Psoas muscle (tissue), 8 donors: ENCODE results near the gene PPP4R4. TPM values are rescaled to one million over a fixed set of nuclear protein-coding genes. Genes with fewer than 3 reads are reported as not detected.
"Not testable (repeated sequence)": the region's sequence is repeated elsewhere in the genome, so short reads cannot be mapped to it uniquely, and the experiment has no call there.

Experiments
- ATAC-seq, 4 donors: fragments of 200-7000 bp; cut with Tn5 transposase; one replicate each; pipeline ENCODE4 v1.9.1; 2020; ENCODE audit warnings: moderate library complexity in 3 of 4, mild to moderate bottlenecking in 2 of 4
- DNase-seq, 2 donors: peaks; one replicate each; pipeline ENCODE4 v3.0.0-alpha.2; 2020
- H3K27ac ChIP-seq: fragments of 200-600 bp; one replicate; pipeline ENCODE4 v1.8.0; 2022
- H3K27me3 ChIP-seq, 3 donors: fragments of 200-600 bp in 1 of 3; one replicate each; pipeline versions ENCODE4 v1.6.1 to v1.8.0; 2013 to 2022; ENCODE audit warnings: low read length in 2 of 3, mild to moderate bottlenecking in 2 of 3, moderate library complexity in 1 of 3; ENCODE audit not compliant: insufficient read depth in 3 of 3
- H3K36me3 ChIP-seq, 2 donors: fragments of 200-600 bp in 1 of 2; one replicate each; pipeline versions ENCODE4 v1.6.1 to v1.8.0; 2013 to 2022; ENCODE audit warnings: low read depth in 1 of 2, mild to moderate bottlenecking in 1 of 2, moderate library complexity in 1 of 2; ENCODE audit not compliant: insufficient read depth in 1 of 2
- H3K4me1 ChIP-seq: fragments of 200-600 bp; one replicate; pipeline ENCODE4 v1.8.0; 2022
- H3K4me3 ChIP-seq: fragments of 200-600 bp; one replicate; pipeline ENCODE4 v1.8.0; 2022; ENCODE audit warnings: mild to moderate bottlenecking
- H3K9me3 ChIP-seq: fragments of 200-600 bp; one replicate; pipeline ENCODE4 v1.8.0; 2022
- WGBS, 3 donors: extraction: QIAGEN DNeasy Blood & Tissue Kit; methylation state at CpG; one replicate each; pipeline versions ENCODE4 v1.1.6 to v1.1.7; 2013; 5-methylcytosine and 5-hydroxymethylcytosine counted together
- intact Hi-C, 2 donors: fragments of 100-400 bp; cut with DNase I; formaldehyde crosslinking; loops; one replicate each; pipeline versions ENCODE4 v1.11.0 to v1.14.2; 2022
- polyA plus RNA-seq, 3 donors: library from polyadenylated mRNA; stranded (reverse); fragments of 200-250 nt; gene quantifications; one replicate each; pipeline ENCODE4 v1.2.3, GENCODE V29; 2013
- total RNA-seq, 4 donors: library from RNA; stranded (reverse); fragmentation: NEBNext Ultra II Directional in 2 of 4; extraction: Animal tissue kit (Norgen Biotek cat#: 25700) in 2 of 4; gene quantifications; one replicate each; pipeline versions ENCODE4 v1.2.1 to v1.2.4, GENCODE V29; 2021 to 2023
- TF ChIP-seq, protein P1 (sequence below): fragments of 200-600 bp; IDR thresholded peaks from one replicate; pipeline ENCODE4 v1.8.0; 2022; ENCODE audit warnings: antibody characterized with exemption
- donor health status: healthy with polysubstance abuse.
- donor health status: DM: no; HTN: no; CAD: no; lungs with moderate emphysema.
- donor health status: Bipolar disorder and iron deficiency.
- donor health status: healthy.
- donor health status: DM: yes; HTN: yes; CAD: no.
- donor health status: DM: no; HTN: no; CAD: no.
- donor health status: DM: no; HTN: no; CAD: no.
- donor health status: DM: yes; HTN: yes; CAD: no.

PPP4R4 gene
- total and polyA plus RNA-seq, 7 donors = 0.01 to 0.73 (median 0.19) TPM; not detected in 1

- Histone ChIP-seq H3K27me3 (peaks cover 0 to 7% (median 0%) of the 10 kb centered on the region in 3 donors), H3K27ac (no peak overlapping the region), H3K4me1 (no peaks in the 10 kb centered on the region), H3K9me3 (no peaks in the 10 kb centered on the region), H3K36me3 (no peaks in the 10 kb centered on the region), H3K4me3 (no peak overlapping the region)
- WGBS, 3 donors = 64 to 73% (median 66%) methylated on average over 9 of the region's 9 CpGs
- DNase-seq = no peak
- intact Hi-C loops = no loop called here
- no peak for ATAC-seq
- TF ChIP-seq, protein P1, sequence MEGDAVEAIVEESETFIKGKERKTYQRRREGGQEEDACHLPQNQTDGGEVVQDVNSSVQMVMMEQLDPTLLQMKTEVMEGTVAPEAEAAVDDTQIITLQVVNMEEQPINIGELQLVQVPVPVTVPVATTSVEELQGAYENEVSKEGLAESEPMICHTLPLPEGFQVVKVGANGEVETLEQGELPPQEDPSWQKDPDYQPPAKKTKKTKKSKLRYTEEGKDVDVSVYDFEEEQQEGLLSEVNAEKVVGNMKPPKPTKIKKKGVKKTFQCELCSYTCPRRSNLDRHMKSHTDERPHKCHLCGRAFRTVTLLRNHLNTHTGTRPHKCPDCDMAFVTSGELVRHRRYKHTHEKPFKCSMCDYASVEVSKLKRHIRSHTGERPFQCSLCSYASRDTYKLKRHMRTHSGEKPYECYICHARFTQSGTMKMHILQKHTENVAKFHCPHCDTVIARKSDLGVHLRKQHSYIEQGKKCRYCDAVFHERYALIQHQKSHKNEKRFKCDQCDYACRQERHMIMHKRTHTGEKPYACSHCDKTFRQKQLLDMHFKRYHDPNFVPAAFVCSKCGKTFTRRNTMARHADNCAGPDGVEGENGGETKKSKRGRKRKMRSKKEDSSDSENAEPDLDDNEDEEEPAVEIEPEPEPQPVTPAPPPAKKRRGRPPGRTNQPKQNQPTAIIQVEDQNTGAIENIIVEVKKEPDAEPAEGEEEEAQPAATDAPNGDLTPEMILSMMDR = no peak
Measured at GRCh38 chr14:94295360-94296180, 121.4 kb downstream of the PPP4R4 start.

DNA sequence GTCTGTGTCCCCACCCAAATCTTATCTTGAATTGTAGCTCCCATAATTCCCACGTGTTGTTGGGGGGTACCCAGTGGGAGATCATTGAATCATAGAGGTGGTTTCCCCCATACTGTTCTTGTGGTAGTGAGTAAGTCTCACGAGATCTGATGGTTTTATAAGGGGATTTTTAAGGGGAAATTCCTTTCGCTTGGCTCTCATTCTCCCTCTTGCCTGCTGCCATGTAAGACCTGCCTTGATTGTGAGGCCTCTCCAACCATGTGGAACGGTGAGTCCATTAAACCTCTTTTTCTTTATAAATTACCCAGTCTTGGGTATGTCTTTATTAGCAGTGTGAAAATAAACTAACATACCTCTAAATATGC is 122.0 kb downstream of the PPP4R4 start:
- H3K27me3 ChIP-seq, intact Hi-C loops: not testable (repeated sequence)

GRCh38 chr14:94298130-94298529 is 124.0 kb downstream of the PPP4R4 start:
- intact Hi-C loops = no loop called here
- TF ChIP-seq, protein P1 = no peak

More for the DNA sequence above, 122.0 kb downstream of the PPP4R4 start:
- not testable (repeated sequence) for H3K27ac ChIP-seq, H3K4me1 ChIP-seq, DNase-seq, H3K36me3 ChIP-seq, H3K9me3 ChIP-seq, H3K4me3 ChIP-seq, ATAC-seq
- WGBS, 3 donors = 65 to 67% (median 66%) methylated on average over 4 of the region's 4 CpGs

DNA sequence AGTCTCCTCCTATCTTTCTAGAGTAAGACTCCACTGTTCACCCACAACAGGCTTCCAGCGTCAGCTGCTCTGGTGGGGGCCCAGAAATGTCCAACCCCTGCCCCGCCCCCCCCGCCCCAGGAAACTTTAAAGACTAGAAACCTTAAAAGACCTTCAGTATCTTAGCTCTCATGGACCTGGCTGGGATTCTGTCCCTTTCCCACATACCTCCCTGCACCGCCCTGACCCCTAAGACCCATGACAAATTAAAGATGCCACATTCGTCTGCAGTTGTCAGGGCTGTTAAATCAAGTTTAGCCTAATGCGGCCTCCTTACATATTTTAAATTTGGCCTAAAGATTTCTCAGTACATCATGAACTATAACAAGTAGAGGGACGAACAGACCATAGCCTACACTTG is 129.0 kb downstream of the PPP4R4 start:
- TF ChIP-seq, protein P1 = no peak
- intact Hi-C loops = no loop called here
- Histone ChIP-seq H3K4me3 (no peak overlapping the region), H3K4me1 (no peaks in the 10 kb centered on the region), H3K27ac (no peak overlapping the region), H3K9me3 (no peaks in the 10 kb centered on the region), H3K27me3 (no peaks in the 10 kb centered on the region), H3K36me3 (no peaks in the 10 kb centered on the region)
- ATAC-seq = no peak
- no peak for DNase-seq
- WGBS, 3 donors = 44 to 58% (median 50%) methylated on average over 7 of the region's 7 CpGs

More at GRCh38 chr14:94298130-94298529, 124.0 kb downstream of the PPP4R4 start:
- no peak for ATAC-seq
- Histone ChIP-seq H3K27ac (no peak overlapping the region), H3K4me1 (no peaks in the 10 kb centered on the region), H3K36me3 (no peaks in the 10 kb centered on the region), H3K4me3 (no peak overlapping the region), H3K9me3 (no peaks in the 10 kb centered on the region), H3K27me3 (peaks cover 0 to 6% (median 0%) of the 10 kb centered on the region in 3 donors)
- WGBS, 3 donors = 91 to 95% (median 93%) methylated on average over 15 of the region's 15 CpGs
- DNase-seq = no peak

DNA sequence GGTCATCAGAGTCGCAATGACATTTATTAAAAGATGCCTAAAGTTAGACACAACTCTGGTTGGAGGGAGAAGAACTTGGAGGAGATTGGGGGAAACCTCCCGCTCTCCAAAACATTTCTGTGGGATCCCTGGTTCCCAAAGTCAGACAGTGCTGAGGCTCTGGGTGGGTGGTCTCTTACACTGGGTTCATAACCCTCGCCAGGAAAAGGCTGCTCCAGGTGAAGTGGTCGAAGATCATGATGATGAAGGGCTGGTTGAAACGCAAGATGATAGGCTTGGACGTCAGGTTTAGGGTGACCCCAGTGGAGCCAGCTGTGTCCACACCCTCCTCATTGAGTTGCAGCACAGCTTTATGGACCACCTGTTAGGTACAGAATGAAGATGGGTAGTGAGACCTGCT is 130.1 kb downstream of the PPP4R4 start:
- intact Hi-C loops = no loop called here
- WGBS, 3 donors = 78 to 84% (median 79%) methylated on average over 6 of the region's 6 CpGs

More for the DNA sequence above, 130.1 kb downstream of the PPP4R4 start:
- ATAC-seq = no peak
- Histone ChIP-seq H3K27me3 (no peaks in the 10 kb centered on the region), H3K9me3 (no peaks in the 10 kb centered on the region), H3K4me3 (no peak overlapping the region), H3K4me1 (no peaks in the 10 kb centered on the region), H3K36me3 (no peaks in the 10 kb centered on the region), H3K27ac (no peak overlapping the region)
- DNase-seq = no peak
- TF ChIP-seq, protein P1 = no peak
